Left hindlimb (tissue), 1 donor: ENCODE measurements around the gene FSTL4.

Experiments used
- DNase-seq: peaks from one replicate; pipeline ENCODE4 v3.0.0-alpha.2; 2018

FSTL4 gene

GRCh38 chr5:133336121-133336968 is 276.0 kb downstream of the FSTL4 start:
- no peak for DNase-seq

DNA sequence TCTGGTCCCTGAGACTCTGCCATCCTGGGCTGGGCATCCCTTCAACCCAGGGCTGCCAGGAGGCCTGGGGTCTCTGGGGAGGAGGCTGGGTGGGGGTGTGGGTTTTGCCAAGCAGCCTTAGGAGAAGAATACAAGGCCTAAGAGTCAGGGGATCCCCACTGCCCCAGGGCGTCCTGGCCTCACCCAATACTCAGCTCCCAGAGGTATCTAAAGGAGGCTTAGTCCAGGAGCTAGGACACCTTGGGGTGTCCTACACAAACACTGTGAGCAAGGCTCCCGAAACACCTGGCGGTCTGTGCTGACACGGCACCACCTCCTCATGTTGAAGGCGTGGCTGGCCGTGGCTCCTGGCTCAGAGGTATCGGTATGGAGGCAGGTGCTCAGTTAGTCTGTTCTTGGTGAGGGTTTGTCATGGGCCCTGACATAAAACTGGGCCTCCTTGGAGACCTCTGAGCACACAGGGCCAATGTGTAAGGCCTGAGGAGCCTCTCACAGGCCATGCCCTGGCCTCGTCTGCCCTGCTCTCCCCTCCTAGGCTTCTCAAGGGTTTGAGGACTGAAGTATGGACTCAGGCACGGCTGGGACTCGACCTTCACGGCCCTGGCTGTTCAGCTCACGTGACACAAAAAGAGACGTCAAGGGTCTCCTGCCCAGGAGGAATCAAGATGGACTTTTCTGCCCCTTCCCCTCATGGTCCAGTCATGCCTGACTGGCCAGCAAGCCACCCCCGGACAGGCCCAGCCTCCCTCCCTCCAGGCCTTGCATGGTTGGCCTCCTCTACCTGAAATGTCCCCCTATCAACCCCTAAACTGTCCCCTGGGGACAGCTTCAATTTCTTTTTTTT is 277.3 kb downstream of the FSTL4 start:
- no peak for DNase-seq

DNA sequence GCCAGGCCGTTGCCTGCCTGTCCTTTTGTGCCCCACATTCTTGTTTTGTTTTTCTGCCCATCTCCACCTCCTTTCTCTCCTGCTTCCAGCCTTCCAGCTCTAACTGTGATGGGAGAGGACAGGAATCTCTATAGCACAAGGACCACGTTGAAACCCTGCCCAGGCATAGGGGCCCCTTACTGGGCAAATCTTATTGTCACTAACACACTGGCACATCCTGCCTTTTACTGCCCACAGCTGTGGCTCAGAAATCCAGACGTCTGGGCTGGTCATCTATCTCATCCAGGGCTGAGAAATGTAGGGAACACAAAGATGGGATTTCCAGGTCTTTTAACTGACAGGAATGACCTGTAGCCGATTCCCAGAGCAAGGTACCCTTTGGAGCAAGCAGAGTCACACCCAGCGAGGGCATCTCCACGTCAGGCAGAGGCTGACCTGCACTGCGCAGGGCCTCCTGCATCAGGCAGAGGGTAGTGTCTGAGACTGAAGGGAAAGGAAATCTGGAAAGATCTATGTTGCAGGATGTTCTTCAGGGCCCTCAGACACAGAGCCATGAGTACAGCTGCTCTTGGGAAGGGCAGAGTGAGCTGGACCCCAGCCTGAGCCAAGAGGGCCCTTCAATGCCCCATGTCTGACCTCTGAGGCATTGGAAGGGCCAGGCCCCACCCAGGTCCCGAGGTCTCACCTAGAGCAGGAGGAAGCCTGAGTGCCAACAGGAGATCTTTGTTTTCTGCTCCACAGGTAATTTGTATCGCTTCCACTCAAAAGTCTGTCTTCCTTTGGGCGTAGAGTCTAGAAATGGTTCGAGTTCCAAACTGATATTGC is 278.8 kb downstream of the FSTL4 start:
- DNase-seq: no peak

- DNase-seq: no peak
These were observed 279.8 kb downstream of the FSTL4 start for GRCh38 chr5:133332439-133333024.

DNA sequence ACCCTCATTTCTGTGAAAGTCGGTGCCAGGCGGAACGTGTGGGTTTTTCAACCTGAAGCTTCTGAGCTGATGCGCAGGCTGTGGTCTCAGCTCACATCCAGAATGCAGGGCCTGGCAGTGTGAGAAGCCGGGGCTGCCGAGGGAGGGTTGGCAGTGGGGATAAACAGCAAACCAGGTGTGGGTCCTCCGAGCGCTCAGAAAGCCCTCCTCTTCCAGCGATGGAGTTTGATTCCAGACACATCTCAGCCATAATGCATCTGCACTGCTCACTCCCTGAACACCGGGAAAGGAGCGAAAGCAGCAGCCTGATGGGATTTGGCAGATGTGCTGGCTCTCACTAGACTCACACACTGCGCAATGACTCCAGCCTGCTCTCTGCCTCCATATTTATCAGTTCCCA is 280.4 kb downstream of the FSTL4 start:
- no peak for DNase-seq

GRCh38 chr5:133330956-133331355 is 281.4 kb downstream of the FSTL4 start:
- DNase-seq: no peak

- no peak for DNase-seq
These were observed 283.5 kb downstream of the FSTL4 start for GRCh38 chr5:133328800-133329199.

DNA sequence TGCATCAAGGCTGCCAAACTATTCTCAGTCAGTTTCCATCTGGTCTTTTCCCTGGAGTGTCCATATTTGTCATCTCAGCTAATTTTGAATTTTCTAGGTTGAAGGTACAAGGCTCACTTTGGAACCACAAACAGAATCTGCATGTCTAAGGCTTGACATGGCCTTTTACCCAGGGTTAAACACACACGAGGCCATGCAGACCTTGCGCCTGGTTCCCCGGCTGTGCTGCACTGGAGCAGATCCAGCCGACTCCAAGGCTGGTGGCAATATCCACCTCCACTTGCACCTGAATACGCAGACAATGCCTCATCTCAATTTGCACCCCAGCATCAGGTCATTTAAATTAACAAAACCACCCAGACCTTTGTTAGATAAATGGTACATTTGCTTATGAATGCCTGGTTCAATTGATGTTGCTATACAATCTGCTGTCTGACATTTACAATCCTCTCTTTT is 284.4 kb downstream of the FSTL4 start:
- DNase-seq: no peak

GRCh38 chr5:133326361-133326760 is 286.0 kb downstream of the FSTL4 start:
- no peak for DNase-seq

GRCh38 chr5:133325864-133326263 is 286.5 kb downstream of the FSTL4 start:
- no peak for DNase-seq

DNA sequence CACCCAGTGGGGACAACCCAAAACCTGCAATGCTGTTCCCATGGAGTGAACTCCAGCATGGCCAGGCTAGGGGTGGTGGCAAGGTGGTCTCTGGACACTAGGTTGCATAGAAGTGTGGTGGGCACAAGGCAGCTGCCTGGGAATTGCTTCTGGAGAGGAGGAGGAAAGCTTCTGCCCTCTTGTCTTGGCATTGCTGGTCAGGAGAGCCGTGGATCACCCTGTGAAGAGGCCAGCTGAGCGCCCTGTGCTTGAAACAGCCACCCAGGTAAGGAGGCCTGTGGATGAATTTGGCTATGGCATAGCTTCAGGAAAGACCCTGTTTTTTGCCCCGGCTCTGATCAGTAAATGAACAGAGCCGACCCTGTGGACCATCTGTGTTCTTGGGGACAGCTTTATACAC is 287.4 kb downstream of the FSTL4 start:
- no peak for DNase-seq

DNA sequence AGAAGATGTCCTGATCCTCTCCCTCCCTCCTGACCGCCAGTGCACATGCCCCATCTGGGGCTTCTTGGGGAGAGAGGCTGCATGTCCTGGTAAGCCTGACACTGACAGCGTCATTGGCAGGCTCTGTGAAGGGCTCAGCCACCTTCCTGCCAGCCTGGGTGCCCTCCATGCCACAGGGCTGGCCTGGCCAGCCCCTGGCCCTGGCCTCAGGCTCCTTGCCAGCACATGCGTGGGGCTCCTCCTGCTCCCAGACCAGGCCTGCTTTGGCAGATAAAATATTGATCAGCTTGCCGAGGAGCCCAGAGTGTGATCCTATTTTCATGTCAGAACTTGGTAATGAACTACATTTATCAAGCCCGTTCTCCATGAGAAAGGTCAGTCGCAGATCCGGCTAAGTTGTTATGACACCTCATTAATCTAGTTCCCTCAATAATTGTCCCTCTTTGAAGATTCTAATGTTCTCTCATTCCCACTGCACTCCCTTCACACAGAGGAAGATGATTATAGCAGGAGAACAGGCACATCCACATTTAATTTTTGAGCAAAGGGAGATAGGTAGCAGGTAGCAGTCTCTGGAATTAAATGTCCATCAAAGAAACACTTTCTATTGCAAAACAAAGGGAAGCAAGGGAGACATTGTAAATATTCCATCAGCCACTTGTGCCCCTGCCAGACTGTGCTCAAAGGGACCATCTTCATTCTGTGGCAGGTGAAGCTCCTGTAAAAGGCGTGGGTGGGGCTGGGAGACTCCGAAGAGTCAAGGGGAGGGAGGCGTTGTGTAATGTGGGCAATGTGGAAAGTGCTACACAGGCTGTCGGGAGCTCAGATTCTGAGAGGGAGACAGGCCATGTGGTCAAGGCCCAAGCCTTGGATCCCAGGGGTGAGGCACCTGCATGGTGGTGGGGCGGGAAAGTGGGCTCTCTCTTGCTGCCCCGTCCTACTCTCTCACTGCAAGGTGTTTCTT is 288.6 kb downstream of the FSTL4 start:
- DNase-seq: no peak

DNA sequence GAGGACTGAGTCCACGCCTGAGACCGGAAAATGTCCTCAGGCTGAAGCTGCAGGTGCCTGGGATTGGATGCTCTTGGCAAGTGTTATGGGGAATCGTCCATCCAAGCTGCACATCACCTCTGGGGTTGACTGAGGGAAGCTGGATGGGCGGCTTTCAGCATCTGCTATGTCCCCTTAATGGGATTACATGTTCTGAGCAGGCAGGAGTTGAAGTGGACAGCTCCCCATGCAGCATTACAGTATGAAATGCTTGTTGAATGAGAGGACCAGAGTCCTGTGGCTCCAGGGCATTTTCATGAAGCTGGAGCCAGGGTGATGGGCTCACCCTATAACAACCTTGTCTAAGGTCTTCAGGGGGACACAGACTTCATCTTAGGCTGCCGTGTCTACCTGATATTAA is 289.6 kb downstream of the FSTL4 start:
- DNase-seq: no peak

- DNase-seq: no peak
These were observed 290.4 kb downstream of the FSTL4 start for GRCh38 chr5:133321833-133322420.

DNA sequence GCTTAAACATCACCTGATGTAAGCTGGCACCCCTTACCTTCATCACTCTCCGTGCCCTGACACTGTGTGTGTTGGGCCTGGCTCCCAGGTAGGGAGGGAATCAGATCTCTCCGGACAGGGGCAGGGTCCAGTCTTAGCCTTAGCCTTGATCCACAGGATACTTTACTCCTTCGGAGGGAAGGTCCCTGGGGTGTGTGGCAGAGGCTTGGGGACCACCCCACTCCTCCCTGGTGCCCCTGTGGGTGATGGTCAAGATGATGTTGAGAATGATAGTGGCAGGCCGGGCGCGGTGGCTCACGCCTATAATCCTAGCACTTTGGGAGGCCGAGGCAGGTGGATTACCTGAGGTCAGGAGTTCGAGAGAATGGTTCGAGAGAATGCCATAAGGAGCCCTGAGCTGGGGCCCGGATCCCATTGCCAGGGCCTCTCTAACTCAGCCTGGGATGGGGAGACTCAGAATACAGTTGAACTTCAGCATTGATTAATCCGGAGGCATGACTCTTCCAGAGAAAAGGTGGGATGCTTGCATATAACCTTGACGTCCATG is 291.0 kb downstream of the FSTL4 start:
- DNase-seq: no peak

- no peak for DNase-seq
These were observed 292.3 kb downstream of the FSTL4 start for GRCh38 chr5:133319905-133320520.

DNA sequence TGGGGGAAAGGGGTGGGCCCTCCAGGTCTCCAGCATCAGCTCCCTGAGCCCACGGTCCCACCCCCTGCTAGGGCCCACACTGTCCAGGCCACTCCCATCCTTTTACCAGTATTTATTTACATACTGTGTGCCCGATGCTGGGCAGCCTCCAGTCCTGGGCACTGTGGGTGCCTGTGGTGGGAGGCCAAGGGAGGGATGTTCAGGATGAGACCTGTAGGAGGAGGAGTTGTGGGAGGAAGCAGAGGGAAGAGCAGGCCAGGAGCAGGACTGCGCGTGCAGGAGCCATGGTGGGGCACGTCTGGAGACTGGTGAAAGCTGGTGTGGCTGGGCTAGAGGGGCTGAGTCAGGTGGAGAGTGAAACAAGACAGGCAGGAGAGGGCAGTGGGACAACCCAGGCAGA is 293.1 kb downstream of the FSTL4 start:
- no peak for DNase-seq

DNA sequence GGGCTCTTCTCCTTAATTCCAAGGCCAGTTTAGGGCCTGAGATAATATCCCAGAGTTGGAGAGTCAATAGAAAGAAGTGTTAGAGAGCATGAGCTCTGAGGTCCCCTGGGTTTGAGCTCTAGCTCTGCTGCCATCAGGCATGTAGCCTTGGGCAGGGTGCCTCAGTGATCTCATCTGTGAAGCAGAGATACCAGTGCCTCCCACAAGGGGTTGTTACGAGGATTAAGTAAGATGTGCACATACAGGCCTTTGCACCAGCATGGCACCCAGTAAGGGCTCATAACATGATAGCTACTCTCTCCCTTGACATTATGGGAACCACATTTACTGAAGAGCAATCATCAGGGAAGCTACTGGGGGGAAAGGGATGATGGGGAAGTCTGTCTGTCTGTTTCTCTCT is 294.8 kb downstream of the FSTL4 start:
- DNase-seq: no peak

DNA sequence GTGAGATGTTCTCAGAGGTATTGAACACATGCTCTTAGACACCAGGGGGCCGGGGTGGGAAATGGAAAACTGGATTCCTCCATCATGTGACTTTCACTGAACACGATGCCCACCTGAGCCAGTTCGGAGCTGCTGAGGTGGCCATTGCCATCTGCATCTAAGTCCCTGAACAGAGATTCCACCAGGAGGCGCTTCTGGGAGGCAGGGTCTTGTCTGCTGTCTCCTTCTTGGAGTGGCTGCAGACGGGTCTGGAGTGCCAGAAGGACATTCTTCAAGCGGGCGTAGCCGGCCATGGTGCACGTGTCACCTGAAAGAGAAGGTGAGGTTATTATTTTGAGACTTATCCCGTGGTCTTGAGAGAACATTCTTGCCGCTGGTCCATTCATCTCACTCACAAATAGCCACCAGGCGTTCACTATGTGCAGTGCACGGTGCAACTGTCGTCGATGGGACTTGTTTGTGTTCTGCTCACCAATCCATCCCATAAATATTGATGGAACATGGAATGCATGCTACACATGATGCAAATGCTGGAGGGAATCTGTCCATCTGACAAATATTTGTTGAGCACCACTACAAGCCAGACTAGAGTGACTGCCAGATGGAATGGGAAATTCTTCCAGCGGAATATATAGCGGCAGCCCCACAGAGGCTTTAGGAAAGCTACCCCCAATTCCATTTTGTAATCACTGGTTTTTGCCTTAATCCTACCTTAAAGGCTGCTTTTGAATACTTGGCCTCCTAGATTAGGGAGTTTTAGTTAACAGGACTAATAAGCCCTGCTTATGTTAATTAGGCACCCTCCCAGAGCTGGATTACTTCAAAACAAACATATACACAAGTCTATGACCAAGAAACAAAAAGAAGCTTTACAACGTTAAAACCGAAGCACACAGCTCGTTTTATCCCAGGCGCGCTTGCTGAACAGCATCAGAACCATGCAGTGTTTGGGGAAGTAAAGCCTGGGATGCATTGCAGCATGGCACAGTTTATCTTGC is 295.7 kb downstream of the FSTL4 start:
- no peak for DNase-seq
